GM21515 (cell line): Measurements from ENCODE around the gene OTOF.

Experiments
- ATAC-seq: cut with Tn5 transposase; IDR thresholded peaks from one replicate; pipeline ENCODE4 v1.9.1; 2021; ENCODE audit not compliant: unreplicated experiment

OTOF gene

GRCh38 chr2:26477911-26478253 lies at the start of gene OTOF:
TSS of gene OTOF (minus strand) at chr2:26478124.
- ATAC-seq, result no peak

DNA sequence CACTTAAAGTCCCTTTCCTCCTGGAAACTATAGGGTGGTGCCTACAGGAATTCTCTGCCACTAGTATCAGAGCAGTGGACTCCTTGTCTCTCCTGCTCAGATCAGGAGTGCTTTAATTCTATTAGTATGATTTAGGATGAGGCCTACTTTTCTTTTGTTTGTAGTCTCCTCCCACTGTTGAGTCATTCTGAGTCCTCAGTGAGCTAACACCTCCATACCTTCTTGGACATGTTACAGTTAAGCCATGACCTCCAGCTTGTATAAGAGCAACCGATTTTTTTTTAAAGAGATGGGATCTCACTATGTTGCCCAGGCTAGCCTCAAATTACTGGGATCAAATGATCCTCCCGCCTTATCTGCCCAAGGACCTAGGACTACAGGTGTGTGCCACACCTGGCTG lies 48.7 kb upstream of the OTOF start:
- no peak for ATAC-seq

- ATAC-seq, result no peak
These were observed 48.2 kb upstream of the OTOF start for GRCh38 chr2:26526105-26526504.

- ATAC-seq, result no peak
These were observed 45.8 kb upstream of the OTOF start for GRCh38 chr2:26523750-26524149.

GRCh38 chr2:26522751-26523171 lies 44.8 kb upstream of the OTOF start:
- no peak for ATAC-seq

GRCh38 chr2:26522325-26522724 lies 44.4 kb upstream of the OTOF start:
- no peak for ATAC-seq

DNA sequence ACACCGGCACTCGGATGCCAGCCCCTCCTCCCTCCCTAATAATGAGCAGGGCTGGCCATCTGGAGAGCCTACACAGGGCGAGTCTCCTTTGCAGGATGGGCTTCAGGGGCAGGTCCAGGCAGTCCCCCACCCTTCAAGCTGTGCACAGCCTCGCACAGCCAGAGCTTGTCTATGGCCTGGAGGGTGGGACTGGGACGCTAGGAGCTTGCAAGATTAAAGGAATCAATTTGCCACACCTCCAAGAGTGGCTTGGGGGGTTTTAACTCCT lies 43.9 kb upstream of the OTOF start:
- ATAC-seq, result no peak

DNA sequence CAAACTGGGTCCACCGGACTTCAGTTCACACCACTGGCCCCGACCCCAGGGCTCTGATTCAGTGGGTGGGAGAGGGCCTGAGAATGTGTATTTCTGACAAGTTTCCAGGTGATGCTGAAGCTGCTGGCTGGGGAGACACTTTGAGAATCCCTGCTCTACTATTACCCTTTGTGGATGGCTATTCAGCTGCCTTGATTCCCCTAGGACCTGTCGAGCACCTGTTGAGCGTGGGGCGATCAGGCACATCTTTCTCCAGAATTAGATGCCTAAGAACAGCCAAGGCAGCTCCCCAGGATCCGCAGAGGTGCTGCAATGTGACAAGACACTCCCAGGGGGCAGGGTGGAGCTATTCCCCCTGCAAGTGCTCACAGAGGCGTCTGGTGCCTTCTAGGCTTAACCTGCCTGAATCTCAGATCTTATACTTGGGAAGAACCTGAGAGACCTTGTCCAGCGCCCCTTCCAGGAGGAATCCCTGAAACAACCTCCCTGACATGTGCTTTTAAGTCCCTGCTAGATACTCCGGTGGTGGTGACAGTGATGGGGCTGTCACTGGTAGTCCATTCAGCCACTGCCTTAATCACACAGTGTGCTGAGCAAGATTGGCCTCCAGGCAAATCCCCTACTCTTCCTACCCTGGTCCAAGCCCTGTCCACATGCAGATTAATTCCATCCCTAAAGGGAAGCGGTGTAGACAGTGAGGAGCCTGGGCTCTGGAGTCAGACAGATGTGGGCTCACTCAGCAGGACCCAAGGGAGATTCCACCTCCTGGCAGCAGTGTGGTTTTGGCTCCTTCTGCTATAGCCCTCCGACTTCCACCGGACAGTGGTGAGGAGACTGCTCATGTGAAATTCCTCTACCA lies 43.4 kb upstream of the OTOF start:
- ATAC-seq, result no peak

- no peak for ATAC-seq
These were observed 42.2 kb upstream of the OTOF start for GRCh38 chr2:26520148-26520449.

DNA sequence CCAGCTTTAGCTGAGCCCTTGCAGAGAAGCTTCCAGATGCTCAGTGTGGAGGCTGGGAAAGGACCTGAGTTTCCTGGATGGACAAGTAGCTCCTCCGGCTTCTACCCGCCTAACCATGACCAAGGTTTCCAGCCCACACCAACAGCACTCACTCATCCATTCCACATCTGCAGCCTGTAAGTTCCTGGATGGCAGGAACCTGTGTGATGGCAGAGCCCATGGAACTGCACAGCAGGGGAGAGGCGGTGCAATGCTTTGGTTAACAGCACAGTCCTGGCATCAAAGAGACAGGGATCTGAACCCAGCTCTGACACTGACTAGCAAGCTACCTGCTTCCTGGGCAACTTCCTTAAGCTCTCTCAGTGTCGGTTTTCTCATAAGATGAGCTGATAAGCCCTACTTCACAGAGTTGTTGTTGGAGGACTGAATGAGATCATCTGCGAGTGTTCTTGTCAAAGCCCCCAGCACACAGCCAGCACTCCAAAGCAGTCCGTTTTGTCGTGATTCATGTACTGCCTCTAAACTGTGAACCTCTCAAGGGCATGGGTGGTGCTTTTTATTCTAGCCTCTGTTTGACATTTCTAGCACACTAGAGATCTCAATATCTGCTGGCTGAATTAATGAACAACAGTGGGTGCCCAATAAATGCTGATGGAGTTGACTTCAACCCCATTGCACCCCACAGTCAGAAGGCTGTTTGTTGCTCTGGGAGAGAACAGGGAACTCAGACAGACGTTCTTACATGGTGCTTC lies 41.6 kb upstream of the OTOF start:
- no peak for ATAC-seq

DNA sequence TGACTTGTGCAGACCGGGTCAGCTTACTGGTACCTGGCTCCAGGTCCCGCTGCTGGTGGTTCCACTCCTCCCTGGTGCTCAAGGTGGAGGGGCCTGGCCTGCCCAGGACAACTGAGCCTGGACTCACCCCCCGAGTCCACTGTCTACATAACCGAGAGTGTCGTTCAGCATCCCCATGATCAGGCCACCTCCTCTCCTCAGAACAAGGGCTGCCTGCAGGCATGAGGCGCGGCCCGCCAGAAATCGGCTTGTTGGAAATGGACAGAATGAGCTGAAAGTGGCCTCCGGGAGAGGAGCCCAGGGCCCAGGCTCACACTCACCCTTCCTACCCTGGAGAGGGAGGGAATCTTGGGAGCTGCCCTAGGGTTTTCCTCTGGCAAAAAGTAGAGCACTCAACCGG lies 38.9 kb upstream of the OTOF start:
- ATAC-seq, result no peak

GRCh38 chr2:26516246-26516645 lies 38.3 kb upstream of the OTOF start:
- no peak for ATAC-seq

DNA sequence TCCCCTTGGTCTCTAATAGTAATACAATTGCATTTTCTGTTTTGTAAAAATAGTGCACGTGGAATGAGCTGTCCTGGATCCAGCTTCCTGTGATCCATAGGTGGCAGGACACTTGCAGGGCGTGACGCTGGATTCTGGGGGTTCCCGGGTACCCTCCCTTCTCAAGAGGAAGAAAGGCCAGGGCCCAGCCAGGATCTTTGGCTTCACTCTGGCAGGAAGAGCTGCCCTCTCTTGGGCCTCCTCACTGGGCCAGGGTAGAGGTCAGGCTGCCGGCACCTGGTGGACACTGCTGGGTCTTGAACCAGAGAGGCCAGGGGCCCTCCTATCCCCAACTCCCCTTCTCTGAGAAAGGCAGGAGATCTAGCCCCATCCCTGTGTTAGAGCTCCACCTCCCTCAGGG lies 37.8 kb upstream of the OTOF start:
- no peak for ATAC-seq

GRCh38 chr2:26514045-26514444 lies 36.1 kb upstream of the OTOF start:
- no peak for ATAC-seq

GRCh38 chr2:26513261-26513660 lies 35.3 kb upstream of the OTOF start:
- no peak for ATAC-seq

DNA sequence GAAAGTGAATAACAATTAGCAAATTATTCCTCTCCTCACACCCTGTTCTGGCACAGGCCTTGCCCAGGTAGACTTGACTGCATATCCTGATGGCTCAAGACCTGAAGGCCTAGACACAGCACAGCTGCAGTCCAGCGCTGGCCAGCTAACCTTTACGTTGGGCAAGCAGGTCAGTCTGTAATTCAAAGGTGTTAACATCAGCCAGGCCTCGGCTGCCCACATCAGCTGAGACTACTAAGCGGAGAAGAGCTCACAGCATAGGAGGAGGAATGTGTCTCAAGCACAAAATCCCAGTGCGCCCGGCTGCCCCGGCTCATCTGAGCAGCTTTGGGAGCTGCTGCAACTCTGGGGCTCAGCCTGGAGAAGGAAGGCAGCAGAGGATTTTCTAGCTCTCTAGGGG lies 33.5 kb upstream of the OTOF start:
- no peak for ATAC-seq

GRCh38 chr2:26510344-26510973 lies 32.5 kb upstream of the OTOF start:
- no peak for ATAC-seq

DNA sequence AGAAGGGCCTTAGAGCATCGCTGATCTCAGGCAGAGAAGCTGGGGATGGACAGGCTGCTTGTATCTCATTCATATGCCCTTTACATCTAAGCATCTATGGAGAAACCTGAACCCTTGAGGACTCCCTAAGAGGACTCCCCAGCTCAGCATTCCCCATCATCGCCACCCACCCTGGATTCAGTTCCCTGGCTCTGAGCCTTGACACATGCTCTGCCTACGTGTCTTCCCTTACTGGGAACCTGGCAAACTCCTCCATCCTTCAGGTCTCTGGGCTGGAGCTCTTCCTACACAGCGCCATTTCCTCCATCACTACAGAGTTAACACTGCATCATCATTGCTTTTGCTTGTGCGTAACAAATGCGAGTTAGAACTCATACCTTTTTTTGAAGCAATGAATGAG lies 31.2 kb upstream of the OTOF start:
- no peak for ATAC-seq

GRCh38 chr2:26507932-26508331 lies 30.0 kb upstream of the OTOF start:
- no peak for ATAC-seq

DNA sequence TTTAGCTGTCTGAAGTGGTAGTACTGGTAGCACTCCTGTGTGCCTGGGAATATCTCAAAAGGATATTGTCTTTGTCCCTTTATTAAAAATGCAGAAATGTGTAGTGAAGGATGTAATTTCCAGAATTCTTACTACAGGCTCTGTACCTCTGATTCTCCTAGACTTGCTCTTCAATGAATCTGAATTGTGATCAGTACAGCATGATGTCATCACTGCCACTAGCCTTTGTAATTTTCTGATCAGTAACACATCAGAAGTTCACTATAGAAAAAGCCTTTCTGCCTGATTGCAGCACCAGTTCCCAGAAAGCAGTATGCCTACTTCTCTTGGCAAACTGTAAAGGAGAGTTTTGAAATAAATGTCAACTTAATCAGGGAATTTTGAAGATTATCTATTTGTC lies 29.2 kb upstream of the OTOF start:
- no peak for ATAC-seq

DNA sequence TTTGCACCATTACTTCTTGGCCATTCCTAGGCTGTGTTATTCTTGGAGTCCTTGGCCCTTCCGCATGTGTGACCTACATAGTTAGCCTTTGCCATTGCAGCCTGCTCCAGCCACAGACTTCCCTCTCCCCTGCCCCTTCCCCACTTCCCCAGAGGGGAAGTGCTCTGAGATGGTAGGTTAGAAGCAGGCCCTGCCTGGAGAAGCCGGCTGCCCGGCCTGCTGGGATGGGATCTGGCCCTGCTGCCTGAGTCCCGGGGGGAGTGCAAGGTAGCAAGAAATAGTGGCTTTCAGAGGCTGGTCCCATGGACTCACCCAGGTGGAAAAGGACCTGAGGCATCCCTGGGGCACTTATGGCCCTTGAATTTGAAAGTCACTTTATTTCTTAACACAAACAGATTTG lies 28.4 kb upstream of the OTOF start:
- no peak for ATAC-seq

DNA sequence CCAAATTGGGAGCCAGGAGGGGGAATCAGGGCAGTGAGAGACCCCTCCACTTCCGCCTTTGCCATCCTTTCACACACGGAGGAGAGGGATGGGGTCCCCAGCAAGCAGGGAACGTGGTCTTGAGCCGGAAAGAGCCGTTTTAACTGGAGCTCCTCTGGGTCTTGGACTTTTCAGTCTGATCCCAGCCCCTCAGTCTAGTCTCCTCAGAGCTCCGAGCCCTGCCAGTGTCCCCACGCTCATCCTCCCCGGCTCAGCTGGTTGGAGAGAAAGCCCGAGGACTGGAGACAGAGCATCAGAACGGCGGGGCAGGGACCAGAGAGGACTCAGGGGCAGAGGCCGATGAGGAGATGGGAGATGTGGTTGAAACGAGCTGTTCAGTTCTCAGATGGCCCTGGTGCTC lies 26.1 kb upstream of the OTOF start:
- ATAC-seq, result no peak
